K562 treated with DMSO at 1 percent for 12 hours (cell line): ENCODE results near the gene SNU13. TPM values are rescaled to one million over a fixed set of nuclear protein-coding genes. Genes with fewer than 3 reads are reported as not detected.

ENCODE experiments used
- total RNA-seq: library from RNA; unstranded; fragments of 300-600 nt; gene quantifications from 2 replicates; pipeline ENCODE4 v1.2.3, GENCODE V29; 2022; ENCODE audit not compliant: insufficient read depth

The SNU13 gene
- total RNA-seq = 98.9 and 105 TPM in 2 replicates

DNA sequence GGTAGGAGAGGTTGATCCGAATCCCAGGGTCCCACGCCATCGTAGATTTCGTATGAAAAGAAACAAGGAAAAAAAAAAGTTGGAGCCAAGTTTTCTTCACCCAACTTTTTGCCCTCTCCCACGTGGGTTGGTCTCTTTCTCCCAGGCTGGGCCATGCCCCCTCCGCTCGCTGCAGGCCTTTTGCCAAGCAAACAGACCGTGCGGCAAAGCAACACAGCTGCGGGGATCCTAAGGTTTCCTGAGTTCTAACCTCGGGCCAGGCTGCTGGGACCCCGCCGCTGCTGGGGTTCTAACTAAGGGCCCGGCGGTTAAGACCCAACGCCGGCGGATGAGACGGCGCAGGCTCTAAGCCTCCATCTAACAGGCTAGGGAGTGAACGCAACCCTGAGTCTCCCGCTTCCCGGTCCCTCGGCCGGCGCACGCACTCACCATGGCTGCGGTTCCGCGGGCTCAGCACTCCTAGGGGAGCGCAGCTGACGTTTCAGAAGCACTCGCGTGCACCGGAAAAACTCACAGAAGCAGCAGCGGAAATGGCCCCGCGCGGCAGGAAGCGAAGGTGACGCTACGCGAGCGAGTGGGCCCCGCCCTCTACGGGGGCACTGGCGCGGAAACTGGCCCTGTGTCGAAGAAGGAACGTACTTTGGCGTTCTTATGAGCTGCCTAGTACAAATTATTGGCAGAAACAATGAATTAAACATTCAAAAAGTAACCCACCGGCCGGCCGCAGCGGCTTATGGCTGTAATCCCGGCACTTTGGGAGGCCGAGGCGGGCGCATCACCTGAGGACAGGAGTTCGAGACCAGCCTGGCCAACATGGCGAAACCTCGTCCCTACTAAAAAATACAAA is at the start of gene SNU13:
Gene SNU13 (minus strand): TSS at position 503 of the 847 bp plus-strand sequence. CDS start 71 bp downstream, at position 432.

DNA sequence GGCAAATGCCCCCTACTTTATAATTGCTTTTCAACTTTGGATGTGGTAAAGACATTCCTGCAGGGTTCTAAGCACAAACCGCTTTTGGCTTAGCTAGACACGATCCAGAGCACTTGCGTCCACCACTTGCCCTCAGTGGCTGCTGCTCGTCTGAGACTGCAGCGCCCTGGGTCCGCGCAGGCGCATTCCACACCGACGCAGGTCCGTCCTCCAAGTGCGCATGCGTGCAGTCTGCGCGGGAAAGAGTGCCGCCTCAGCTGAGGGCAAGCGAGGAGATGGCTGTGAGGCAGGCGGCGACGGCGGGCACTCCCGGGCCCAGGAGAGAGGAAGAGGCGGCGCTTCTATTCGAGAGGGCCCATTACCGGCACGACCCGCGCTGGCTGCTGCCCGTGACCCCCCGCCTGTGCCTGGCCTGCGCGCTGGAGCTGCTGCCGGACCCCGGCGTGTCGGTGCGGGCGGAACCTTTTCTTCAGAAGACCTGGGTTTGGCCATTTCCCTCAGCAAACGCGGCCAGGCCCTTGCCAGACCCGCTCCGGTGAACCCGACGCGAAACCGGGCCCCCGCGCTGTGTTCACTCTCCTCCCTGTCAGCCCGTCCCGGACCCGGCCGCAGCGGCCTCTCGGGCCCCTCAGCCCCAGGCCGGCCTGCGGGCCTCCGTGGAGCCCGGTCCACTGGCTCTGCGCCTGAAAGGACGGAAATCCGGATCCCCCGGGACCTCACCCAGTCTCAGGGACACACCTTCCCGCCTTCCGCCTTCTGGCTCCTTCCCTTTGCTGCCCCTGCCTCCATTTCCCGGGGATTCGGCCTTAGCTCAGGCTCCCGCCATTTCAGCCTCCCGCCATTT is 10.8 kb upstream of the SNU13 start, which contains the start of gene MEI1:
Gene MEI1 (plus strand): TSS at position 240 of the 844 bp plus-strand sequence. CDS start 36 bp downstream, at position 276.

Other genes starting within 250 kb of the SNU13 start
- gene TOB2, start 242.1 kb downstream of the SNU13 start, total RNA-seq = 6.2 and 21.4 TPM in 2 replicates
- 37.8 and 46.8 TPM in 2 replicates for gene PHF5A, start 220.2 kb downstream of the SNU13 start, total RNA-seq
- gene ACO2, start 219.8 kb downstream of the SNU13 start, total RNA-seq = 61.7 and 100 TPM in 2 replicates
- gene POLR3H, start 144.4 kb downstream of the SNU13 start, total RNA-seq = 13.9 and 15.3 TPM in 2 replicates
- not detected in 2 replicates for gene CSDC2, start 127.9 kb downstream of the SNU13 start, total RNA-seq
- gene PMM1, start 99.0 kb downstream of the SNU13 start, total RNA-seq = 53.2 and 68.0 TPM in 2 replicates
- gene DESI1, start 67.8 kb downstream of the SNU13 start, total RNA-seq = 11.9 and 22.8 TPM in 2 replicates
- gene XRCC6, start 67.6 kb downstream of the SNU13 start, total RNA-seq = 231 and 282 TPM in 2 replicates
- 0.81 TPM in 1 of 2 replicates, not detected in the other for gene MEI1, start 10.6 kb upstream of the SNU13 start, total RNA-seq
- gene CCDC134, start 111.8 kb upstream of the SNU13 start, total RNA-seq = 5.1 TPM in 1 of 2 replicates, not detected in the other
- gene SREBF2, start 144.2 kb upstream of the SNU13 start, total RNA-seq = 44.6 and 89.9 TPM in 2 replicates
- gene SHISA8, start 226.2 kb upstream of the SNU13 start, total RNA-seq = 1.3 and 1.4 TPM in 2 replicates
- 0.39 and 1.6 TPM in 2 replicates for gene TNFRSF13C, start 237.9 kb upstream of the SNU13 start, total RNA-seq